ENCODE measurements around the gene KCP.
A peak's percentile ranks its signal among the peaks of the same experiment; 100 is the strongest.
"Not testable (repeated sequence)": the region's sequence is repeated elsewhere in the genome, so short reads cannot be mapped to it uniquely, and the experiment has no call there.

The KCP gene

DNA sequence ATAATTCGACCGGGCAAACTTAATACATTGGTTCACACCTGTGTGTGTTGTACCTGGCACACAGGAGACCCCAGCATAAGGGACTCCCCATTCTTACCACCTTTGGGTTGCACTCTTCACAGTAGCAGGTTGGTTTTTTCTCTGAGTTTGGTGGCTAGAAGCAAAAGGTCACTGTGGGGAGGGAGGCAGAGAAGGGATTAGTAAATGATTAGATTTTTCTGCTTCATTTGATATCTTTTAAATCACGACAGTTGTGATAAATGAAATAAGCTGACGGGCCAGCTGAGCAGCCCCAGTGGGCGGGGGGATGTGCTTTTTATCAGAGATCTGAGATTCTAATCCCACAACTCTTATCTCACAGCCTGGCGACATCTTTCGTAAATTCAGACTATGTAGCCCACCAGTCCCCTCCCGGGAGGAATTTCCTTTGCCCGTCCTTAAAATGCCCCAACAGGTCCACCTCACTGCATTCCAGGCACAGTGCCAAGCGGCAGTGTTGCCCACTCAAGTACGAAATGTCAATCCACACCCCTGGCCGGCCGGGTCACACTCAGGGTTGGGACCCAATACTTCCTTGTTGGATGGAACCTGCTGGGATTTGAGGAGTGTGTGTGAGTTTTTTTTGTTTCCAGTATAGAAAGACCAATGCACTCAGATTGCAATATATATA is 10.5 kb upstream of the KCP start:
- no peak for DNase-seq

DNA sequence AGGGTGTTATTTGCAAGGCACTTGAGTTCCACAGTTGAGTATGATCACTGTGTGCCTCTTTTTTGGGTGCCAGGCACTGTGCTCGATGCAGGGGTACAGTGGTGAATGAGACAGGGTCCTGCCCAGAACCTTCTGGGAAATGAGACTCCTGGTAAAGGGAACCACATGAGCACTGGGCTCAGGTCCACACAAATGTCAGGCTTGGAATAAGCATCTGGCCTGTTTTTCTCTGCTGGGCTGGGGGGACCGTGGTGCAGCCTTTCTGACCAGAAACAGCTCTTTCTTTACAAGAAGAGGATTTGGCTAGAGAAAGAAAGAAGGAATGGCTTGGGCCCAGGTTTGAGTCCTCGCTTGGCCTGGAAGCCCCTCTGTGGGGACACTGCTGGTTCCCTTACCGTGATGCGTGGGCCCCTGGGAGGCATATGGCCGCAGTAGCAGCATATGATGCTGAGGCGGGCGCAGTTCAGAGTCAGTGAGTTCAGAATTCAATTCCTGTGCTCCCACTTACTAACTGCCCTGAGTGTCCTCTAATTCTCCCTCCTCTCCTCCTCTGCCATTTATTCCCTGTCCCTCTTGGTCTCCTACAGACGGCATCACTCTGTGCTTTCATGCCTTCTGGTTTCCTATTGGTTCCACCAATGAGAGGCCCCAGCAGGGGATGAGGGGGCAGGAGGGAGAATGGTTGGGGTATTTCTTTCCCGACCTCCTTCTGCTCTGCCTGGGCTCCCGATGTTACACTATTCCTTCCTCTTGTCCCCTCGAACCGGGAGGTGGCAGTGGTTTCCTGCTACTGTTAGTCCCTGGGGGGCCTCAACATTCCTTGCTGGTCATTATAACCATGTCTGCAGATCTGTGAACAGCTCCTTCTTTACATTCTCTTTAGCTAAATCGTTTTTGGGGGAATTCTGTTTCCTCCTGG is 9.6 kb upstream of the KCP start:
- DNase-seq: no peak

DNA sequence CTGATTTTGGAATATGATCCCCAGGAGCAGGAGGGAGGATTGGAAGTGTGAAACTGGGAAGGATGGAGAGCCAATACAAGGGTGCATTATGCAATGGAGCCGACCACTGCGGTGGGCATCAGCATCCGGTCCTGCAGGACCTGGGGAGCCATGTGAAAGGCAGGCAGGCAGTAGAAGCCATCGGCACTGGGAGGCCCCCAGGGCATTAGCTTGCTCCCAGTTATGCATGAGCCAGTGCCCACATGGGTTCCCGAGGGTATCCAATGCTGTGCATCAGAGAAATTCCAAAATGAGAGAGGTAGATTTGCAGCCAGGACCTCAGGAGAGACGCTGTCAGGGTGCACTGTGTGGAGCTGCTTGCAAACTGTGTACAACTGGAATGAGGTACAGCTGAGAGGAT is 8.7 kb upstream of the KCP start:
- DNase-seq: no peak

GRCh38 chr7:128918016-128918665 is 7.6 kb upstream of the KCP start:
- no peak for DNase-seq

GRCh38 chr7:128917122-128917521 is 6.6 kb upstream of the KCP start:
- DNase-seq: no peak

- no peak for DNase-seq
Measured at GRCh38 chr7:128916643-128916915, 6.1 kb upstream of the KCP start.

DNA sequence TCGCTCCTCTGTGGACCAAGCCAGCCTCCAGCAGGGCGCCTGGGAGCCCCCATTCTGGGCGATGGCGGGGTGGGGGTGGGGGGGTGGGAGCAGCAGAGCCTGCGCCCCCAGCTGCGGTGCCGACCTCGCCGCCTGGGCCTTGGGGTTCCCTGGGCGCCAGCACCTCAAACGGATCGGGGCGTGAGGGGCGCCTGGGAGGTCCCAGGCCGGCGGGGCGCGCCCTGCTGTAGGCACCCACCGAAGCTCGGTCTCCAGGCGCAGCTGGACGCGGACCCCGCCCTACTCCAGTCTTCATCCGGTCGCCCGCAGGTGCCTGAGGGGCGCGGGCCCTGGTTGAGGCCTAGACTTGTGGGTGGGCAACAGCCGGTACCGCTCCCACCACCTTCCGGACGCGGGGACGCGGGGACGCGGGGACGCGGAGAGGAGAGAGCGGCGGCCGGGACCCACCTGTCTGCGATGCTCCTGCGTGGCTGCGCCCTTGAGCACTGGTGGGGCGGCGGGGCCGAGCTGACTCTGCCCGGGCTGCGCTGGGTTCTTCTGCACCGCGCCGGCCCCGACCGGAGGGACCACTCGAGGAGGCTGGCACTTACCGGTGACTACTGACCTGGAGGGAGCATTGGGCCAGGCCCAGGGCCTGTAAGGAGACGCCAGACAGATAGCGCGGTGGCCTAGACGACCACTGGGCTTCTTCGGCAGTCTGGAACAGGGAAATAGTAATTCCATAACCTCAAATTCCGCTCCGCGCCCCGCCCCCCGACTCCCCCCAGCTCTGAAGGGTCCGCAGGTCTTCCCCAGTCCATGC is 5.5 kb upstream of the KCP start:
- DNase-seq: no peak

DNA sequence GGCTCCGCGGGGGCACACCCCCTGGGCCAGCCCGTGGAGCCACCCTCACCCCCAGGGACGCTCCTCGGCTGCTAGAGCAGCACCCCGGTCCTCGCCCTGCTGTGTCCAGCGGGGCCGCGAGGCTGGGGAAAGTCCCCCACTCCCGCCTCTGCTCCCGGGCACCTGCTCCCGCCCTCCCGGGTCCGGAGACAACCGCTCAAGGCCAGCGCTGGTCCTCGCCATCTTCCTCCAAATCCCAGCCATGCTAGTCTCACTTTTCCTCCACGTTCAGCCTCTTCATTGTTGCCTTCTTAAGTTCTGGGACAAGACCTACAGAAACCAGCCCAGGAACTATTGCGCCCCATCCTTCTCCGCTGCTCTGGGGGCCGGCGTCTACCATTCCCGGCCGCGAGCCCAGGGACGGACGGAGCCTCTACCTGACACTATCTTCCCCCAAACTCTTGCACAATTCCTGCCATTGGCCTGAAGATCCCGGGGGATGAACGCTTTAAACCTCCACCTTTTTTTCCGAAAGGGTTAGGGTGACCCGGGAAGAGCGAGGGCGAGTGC is 4.8 kb upstream of the KCP start:
- DNase-seq: no peak

DNA sequence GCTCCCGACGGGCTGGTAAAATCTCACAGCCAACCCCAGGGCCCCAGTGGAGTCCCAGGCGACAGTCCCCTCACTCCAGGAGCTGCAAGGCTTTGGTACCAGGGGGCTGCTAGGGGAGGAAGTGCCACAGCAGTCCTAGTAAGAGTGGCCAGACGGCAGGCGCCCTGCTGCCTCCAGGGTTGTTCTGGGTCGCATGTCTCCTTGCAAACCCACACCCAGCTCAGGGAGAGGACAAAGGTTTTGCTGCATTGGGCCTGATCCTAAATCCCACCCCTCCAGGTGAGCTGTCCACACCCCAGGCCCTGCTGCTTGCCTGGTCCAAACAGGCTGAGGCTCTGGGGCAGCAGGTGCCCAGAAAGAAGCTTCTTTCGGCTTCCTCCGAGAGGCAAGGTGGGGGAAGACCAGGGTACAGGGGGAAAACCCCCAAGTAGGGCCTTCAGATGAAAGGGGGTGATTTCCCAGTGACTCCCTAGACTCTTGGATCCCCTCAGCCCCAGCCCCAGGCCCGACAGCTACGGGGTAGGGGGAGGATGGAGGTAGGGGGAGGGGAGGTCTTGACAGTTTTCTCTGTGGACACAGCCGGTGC is 4.2 kb upstream of the KCP start:
- peak; percentile 21 for DNase-seq

DNA sequence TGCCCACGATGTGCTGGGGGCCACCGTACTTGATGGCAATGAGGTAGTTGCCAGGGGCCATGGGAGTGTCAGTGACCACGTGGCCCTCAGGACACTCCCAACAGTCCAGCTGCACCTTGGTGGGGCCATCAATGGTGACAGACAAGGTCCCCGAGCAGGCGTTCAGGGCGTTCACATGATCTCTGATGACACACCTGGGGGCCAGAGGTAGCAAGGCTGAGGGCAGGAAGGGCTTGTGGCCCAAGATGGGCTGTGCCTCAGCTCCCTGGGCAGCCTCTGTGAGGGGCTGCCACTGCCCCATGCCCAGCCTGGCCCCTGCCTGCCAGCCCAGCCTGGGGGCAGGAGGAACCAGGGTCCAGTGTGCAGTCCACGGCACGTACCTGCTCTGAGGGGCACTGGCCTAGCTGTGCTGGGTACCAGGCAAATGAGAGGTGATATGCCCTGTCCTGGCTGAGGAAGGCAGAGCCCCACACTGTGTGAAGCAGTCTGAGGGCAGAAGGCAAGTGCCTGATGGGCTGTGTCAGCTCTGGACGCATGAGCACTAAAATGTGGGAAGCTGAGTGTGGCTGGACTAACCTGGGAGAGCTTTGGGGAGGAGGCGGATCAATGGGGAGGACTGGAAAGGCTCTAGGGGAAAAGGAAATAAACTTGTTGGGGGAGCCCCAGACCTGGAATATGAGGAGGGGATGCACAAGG is 3.5 kb upstream of the KCP start:
- DNase-seq: no peak

DNA sequence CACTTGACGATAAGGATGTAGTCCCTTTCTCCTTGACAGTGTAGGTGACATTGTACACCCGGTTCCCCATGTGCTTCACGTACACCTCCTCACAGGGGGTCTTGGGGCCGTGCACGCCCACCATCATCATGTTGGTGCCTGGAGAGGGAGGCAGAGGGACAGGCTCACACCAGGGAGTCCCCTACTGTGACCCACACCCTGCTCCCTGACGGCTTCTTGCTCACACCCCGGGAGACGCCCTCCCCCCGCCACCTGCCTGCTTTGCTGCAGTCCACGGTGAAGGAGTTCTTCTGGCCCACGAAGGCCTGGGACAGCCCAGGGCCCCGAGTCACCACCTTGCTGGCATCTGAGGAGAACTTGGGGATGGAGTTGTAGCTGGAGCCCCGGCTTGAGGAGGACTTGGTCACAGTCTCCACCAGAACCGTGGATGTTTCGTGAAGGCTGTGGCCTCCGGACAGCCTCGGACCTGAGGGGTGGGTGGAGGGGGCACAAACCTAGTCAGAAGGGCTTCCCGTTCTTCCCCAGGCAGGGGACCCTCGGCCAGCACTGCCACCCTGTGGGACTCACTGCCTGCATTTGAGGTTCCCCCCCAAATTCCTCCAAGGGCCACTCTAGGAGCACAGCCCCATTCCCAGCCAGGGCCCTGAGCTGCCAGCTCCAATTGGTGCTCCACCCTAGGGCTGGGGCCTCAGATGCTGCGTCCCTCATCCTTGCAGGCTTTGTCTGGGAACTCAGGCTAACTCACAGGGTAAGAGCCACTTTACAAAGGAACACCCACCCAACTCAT is 2.4 kb upstream of the KCP start:
- not testable (repeated sequence) for DNase-seq

DNA sequence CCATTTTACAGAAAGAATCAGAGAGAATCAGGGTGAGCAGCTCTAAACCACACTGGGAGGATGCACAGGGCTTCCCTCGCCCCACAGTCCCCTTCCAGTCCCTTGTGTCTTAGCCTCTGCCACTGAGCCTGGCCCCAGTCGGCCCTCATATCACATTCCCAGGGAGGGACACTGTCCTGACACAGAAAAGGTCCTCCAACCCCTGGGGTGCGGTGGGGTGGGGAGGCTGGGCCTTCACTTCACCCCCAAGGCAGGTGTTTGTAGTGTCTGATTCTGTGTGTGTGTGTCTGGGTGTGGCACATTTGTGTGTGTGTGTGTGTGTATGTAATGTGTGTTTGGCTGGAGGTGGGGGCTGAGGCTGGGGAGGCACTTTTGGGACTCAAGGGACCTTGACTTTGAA is 1.8 kb upstream of the KCP start:
- DNase-seq: no peak

- DNase-seq: no peak
Measured at GRCh38 chr7:128911423-128912031, 1.0 kb upstream of the KCP start.

GRCh38 chr7:128909625-128910568 is 612 bp downstream of the KCP start:
- no peak for DNase-seq

- no peak for DNase-seq
Measured at GRCh38 chr7:128908750-128909624, 1.5 kb downstream of the KCP start.

DNA sequence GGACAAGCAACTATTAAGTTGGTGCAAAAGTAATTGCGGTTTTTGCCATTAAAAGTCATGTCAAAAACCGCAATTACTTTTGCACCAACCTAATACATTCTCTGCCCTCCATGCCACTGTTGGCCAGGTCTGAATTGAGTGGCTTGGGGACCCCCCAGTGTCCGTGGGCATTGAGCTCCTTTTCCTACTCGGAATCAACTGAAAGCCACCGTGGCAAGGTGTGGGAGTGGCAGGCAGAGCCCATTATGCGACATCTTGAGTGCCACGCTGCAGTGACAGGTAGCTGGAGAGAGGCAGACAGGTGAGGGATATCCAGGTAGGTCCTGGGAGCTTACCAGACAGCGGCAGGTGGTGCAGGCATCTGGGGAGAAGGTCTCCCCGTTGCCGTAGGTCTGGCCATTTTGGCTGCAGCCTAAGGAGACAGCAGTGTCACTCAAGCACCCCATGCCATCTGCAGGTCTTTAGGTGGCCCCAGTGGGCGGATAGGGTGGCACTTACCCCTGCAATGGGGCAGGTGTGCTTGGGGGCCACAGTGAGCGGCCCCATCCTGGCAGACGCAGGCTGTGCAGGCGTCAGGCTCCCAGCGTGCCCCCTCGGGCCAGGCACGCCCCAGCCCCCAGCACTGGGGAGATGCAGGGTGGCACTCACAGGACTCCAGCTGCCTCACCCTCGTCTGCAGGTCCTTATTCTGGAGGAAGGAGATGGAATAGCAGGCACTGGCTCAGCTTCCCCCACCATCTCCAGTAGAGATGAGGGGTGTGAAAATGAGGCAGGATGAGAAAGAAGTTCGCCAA is 3.5 kb downstream of the KCP start:
- no peak for DNase-seq

DNA sequence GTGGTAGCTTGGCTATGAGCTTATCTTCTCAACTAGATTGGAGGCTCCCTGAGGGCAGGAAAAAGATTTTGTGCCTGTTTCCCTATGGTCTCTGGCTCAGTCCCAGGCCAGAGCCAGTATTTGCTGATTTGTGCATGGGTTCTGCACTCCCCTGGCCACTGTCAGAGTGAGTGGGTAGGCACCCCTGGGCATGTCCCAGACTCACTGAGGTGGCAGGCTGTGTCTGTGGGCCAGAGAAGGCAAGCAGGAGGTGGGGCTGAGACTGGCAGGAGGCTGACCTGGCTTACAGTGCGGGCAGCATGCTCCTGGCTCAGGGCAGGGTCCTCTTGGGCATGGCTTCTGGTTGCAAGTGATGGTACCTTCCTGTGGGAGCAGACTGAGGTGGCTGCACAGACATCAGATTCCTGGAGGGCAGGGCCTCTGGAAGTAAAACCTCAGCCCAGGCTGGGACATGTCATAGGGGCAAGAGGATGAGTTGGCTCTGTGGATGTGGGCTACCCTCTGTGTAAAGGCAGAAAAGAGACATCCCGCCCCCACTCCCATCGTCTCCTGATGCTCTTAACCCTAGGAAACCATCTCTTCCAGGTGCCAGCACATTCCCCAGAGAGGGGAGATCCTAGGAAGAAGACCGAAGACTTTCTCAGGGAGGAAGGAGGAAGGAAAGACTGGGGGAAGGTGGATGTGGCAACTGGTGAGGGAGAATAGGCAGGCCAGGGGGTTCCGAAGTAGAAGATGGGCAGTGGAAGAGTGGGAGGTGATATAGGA is 4.3 kb downstream of the KCP start:
- no peak for DNase-seq
